GM21786 (cell line): ENCODE data around the gene ZMAT3.
"Not testable (repeated sequence)": the region's sequence is repeated elsewhere in the genome, so short reads cannot be mapped to it uniquely, and the experiment has no call there.

ENCODE experiments used
- ATAC-seq: cut with Tn5 transposase; IDR thresholded peaks from one replicate; pipeline ENCODE4 v1.9.1; 2021; ENCODE audit not compliant: unreplicated experiment

ZMAT3 gene

GRCh38 chr3:179071323-179072099 lies at the start of gene ZMAT3:
TSS of gene ZMAT3 (minus strand) at chr3:179071809. CDS start at chr3:179067752, 4,057 bp downstream.
- ATAC-seq: peak; percentile 63

- ATAC-seq: no peak
Measured at GRCh38 chr3:179116816-179117215, 45.2 kb upstream of the ZMAT3 start.

GRCh38 chr3:179115444-179115843 lies 43.8 kb upstream of the ZMAT3 start:
- ATAC-seq: not testable (repeated sequence)

GRCh38 chr3:179113903-179114302 lies 42.3 kb upstream of the ZMAT3 start:
- no peak for ATAC-seq

- no peak for ATAC-seq
Measured at GRCh38 chr3:179108086-179108485, 36.5 kb upstream of the ZMAT3 start.

- no peak for ATAC-seq
Measured at GRCh38 chr3:179107617-179108016, 36.0 kb upstream of the ZMAT3 start.

- no peak for ATAC-seq
Measured at GRCh38 chr3:179105881-179106280, 34.3 kb upstream of the ZMAT3 start.

GRCh38 chr3:179100652-179101051 lies 29.0 kb upstream of the ZMAT3 start:
- ATAC-seq: no peak

GRCh38 chr3:179098388-179099077 lies 26.9 kb upstream of the ZMAT3 start:
- no peak for ATAC-seq

- no peak for ATAC-seq
Measured at GRCh38 chr3:179093807-179094206, 22.2 kb upstream of the ZMAT3 start.

- ATAC-seq: peak; percentile 79
Measured at GRCh38 chr3:179091113-179091512, 19.5 kb upstream of the ZMAT3 start.

GRCh38 chr3:179088306-179088705 lies 16.7 kb upstream of the ZMAT3 start:
- no peak for ATAC-seq

GRCh38 chr3:179083977-179084376 lies 12.4 kb upstream of the ZMAT3 start:
- peak; percentile 79 for ATAC-seq

- ATAC-seq: no peak
Measured at GRCh38 chr3:179082416-179082815, 10.8 kb upstream of the ZMAT3 start.

- no peak for ATAC-seq
Measured at GRCh38 chr3:179081885-179082284, 10.3 kb upstream of the ZMAT3 start.

GRCh38 chr3:179079537-179079936 lies 7.9 kb upstream of the ZMAT3 start:
- no peak for ATAC-seq

- peak; percentile 37 for ATAC-seq
Measured at GRCh38 chr3:179076243-179077027, 4.8 kb upstream of the ZMAT3 start.

- ATAC-seq: no peak
Measured at GRCh38 chr3:179074656-179075055, 3.0 kb upstream of the ZMAT3 start.

- ATAC-seq: no peak
Measured at GRCh38 chr3:179073816-179074215, 2.2 kb upstream of the ZMAT3 start.

- ATAC-seq: peak; percentile 30
Measured at GRCh38 chr3:179072100-179072438, 460 bp upstream of the ZMAT3 start.

GRCh38 chr3:179071027-179071322 lies 634 bp downstream of the ZMAT3 start:
- ATAC-seq: no peak
